Muscle layer of duodenum (tissue), 2 donors: ENCODE data around the gene ATN1.
A peak's percentile ranks its signal among the peaks of the same experiment; 100 is the strongest.

ENCODE experiments used
- H3K27ac ChIP-seq: one replicate; pipeline ENCODE4 v1.7.0; 2013; ENCODE audit warnings: mild to moderate bottlenecking, low read length
- H3K27me3 ChIP-seq: one replicate; pipeline ENCODE4 v1.7.0; 2013; ENCODE audit warnings: low read depth, mild to moderate bottlenecking, control low read depth, low read length
- H3K36me3 ChIP-seq, 2 donors: one replicate each; pipeline ENCODE4 v1.7.0; 2013; ENCODE audit warnings: low read length in 2 of 2, control low read depth in 1 of 2, mild to moderate bottlenecking in 1 of 2; ENCODE audit not compliant: insufficient read depth in 2 of 2, control insufficient read depth in 1 of 2
- H3K4me1 ChIP-seq, 2 donors: one replicate each; pipeline ENCODE4 v1.7.0; 2013; ENCODE audit warnings: low read length in 2 of 2, mild to moderate bottlenecking in 2 of 2, control low read depth in 1 of 2, moderate library complexity in 1 of 2; ENCODE audit not compliant: insufficient read depth in 2 of 2, control insufficient read depth in 1 of 2
- H3K4me3 ChIP-seq, 2 donors: one replicate each; pipeline ENCODE4 v1.7.0; 2013; ENCODE audit warnings: low read length in 2 of 2, low read depth in 1 of 2, mild to moderate bottlenecking in 1 of 2
- H3K9me3 ChIP-seq, 2 donors: one replicate each; pipeline ENCODE4 v1.7.0; 2013; ENCODE audit warnings: low read length in 2 of 2, control low read depth in 1 of 2, mild to moderate bottlenecking in 1 of 2; ENCODE audit not compliant: control insufficient read depth in 1 of 2
- donor health status: healthy.

Gene ATN1

DNA sequence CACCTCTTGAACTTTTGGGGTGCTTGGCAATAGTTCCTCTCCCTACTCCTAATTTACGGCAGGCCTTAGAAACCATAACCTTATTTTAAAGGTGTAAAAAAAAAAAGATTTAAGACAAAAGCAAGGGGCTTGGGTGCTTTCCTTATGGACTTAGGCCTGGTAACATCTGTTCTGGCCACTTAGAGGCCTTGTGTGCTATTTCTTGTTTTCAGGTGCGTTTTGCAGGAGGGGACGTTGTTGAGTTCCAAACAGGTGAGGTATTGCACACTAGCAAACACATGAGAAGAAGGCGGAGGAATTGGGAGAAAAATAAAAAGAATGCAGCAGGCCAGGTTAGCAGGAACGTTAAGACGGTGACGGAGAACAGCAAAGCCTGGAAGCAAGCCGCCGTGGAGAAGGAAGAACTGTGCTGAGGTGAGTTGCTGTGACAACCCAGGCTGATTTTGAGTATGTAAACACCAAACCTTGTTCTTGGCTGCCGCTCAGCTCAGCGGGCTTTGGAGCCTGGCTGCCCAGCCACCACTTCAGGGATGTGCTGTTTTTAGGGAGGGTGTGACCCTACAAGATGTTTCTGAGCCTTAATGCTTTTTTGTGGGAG, 60.3 kb downstream of the ATN1 start:
- Histone ChIP-seq H3K4me3 (no peak overlapping the region), H3K4me1 (peaks cover 0 to 14% of the 10 kb centered on the region in 2 donors), H3K9me3 (no peaks in the 10 kb centered on the region), H3K36me3 (peaks cover 13 to 28% of the 10 kb centered on the region in 2 donors), H3K27ac (peak overlapping the region; percentile 56), H3K27me3 (no peaks in the 10 kb centered on the region)
